NCI-H128 (cell line): ENCODE data around the gene CREBZF.
A peak's percentile ranks its signal among the peaks of the same experiment; 100 is the strongest.
"Not testable (repeated sequence)": the region's sequence is repeated elsewhere in the genome, so short reads cannot be mapped to it uniquely, and the experiment has no call there.

Experiments
- DNase-seq: peaks from one replicate; lab custom pipeline; 2025; ENCODE audit not compliant: unreplicated experiment; lab: John Stamatoyannopoulos, UW

The CREBZF gene

DNA sequence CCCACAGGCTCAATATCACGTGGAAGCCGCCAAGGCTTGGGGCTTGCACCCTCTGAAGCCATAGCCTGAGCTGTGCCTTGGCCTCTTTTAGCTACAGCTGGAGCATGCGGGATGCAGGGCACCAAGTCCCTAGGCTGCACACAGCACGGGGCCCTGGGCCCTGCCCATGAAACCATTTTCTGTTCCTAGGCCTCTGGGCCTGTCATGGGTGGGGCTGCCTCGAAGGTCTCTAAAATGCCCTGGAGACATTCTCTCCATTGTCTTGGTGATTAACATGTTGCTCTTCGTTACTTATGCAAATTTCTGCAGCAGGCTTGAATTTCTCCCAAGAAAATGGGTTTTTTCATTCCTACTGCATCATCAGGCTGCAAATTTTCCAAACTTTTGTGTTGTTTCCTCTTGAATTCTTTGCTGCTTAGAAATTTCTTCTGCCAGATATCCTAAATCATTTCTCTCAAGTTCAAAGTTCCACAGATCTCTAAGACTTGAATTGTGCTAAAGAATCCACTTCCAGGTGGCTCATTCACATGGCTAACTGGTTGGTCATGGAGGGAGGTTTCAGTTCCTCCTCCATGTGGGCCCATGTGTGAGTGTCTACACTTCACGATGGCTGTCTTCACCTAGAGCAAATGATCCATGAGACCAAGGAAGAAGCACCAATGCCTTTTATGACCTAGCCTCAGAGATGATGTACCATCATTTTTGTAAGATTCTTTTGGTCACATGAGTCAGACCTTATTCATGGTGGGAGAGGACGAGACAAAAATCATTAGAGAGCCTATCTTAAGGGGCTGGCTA, 7.4 kb upstream of the CREBZF start:
- no peak for DNase-seq

- DNase-seq: not testable (repeated sequence)
Measured at GRCh38 chr11:85670949-85671663, 6.2 kb upstream of the CREBZF start.

- DNase-seq: no peak
Measured at GRCh38 chr11:85668157-85668556, 3.2 kb upstream of the CREBZF start.

GRCh38 chr11:85666687-85667086, 1.8 kb upstream of the CREBZF start:
- no peak for DNase-seq

GRCh38 chr11:85665733-85666132, 804 bp upstream of the CREBZF start:
- no peak for DNase-seq

GRCh38 chr11:85663753-85664614, 945 bp downstream of the CREBZF start:
- DNase-seq: peak; percentile 32

DNA sequence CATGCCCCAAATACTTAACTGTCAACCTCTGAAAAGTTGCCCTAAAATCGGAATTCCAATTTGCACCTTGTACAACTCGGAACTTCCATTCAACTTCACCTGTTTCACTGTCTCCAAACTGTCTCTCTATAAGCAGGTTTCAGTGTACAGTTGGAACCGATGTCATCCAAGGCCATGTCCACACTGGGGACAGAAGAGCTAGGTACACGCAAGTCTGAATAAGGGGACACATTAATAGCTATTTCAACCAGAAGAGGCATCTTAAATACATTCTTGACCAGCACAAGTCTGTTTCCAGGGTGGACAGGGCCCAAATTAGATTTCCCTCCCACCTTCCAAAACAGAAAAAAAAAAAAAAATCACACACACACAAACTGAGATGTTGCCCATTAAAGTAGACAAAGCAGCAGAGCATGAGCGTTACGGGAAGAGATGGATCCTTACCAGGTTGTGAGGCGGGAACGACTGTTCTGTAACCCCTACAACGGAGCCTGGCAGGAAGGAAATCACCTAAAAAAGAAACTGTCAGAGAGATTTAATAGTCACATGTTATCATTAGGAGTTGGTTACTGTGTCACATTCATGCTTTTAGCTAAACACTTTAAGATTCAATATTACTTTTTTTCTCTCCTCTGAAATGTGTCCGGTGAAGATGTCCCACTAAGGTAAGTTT, 1.7 kb downstream of the CREBZF start:
- DNase-seq: no peak

GRCh38 chr11:85661972-85662664, 2.8 kb downstream of the CREBZF start:
- no peak for DNase-seq

DNA sequence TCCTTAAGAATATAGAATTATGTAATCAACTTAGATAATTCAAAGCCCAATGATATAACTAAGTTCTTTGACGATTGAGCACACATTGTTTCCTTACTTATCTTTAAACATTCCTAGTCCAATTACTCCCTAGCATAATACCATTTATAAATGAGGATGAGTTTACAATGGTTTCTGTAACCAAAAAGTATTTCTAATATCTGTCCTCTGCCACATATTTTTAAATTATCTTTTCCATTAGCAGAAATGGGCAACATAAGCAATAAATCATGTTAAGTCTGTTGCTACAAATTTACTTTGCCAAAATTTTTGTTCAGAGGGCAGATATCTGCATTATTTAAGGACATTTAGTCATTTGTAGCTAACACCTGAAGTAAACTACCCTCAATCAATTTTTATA, 6.7 kb downstream of the CREBZF start:
- DNase-seq: no peak

DNA sequence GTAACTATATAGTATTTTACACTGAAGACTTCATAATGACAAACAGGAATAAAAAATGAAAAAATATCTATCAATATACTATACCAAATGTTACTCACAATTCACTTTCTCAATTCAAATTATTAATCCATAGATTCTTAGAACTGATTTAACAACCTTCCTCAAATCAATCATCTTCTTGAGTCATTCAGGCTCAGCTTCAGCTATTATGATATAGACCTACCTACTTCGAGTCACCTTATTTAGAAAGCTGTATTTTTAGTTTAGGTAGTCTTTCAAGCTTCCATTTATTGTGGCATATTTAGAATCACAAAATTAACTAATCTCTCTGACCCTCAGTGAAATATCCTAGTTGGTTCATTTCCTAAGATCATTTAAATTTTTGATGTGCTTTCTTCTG, 8.2 kb downstream of the CREBZF start:
- no peak for DNase-seq

DNA sequence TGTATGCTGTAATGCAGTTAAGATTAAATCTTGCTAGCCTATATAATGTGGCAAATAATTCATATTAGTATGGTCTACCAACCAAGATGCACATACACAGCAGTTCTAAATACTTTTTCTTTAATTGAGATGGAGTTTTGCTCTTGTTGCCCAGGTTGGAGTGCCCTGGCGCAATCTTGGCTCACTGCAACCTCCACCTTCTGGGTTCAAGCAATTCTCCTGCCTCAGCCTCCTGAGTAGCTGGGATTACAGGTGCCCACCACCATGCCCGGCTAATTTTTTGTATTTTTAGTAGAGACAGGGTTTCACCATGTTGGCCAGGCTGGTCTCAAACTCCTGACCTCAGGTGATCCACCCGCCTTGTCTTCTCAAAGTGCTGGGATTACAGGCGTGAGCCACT, 10.6 kb downstream of the CREBZF start:
- not testable (repeated sequence) for DNase-seq

DNA sequence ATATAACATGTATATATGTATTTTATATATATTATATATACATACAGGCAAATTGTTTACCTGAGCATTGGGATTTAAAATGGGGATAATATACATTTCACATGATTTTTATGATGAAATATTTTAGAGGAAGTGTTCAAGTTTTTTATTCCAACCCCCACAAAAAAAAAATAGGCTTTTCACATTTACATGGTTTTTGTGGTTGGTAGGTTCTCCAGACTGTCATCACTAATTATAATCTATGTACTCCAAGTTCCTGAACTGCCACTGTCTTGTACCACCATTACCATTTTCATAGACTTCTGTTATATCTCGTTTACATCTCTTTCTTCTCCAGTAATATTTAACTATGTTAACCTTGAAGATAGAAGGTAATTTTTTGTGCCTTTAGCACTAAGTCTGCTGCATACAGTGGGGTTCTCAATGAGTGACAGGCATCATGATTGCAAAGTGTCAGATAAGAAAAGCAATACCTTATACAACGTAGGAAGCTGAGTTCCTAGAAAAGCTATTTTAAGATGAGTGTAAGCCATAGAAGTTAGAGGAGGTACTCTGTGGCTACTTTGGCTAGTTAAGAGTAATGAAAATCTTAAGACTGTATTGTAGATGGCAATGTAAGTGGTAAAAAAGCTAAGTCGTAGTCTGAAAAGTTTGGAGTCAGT, 12.0 kb downstream of the CREBZF start:
- no peak for DNase-seq

- DNase-seq: no peak
Measured at GRCh38 chr11:85651118-85651517, 13.8 kb downstream of the CREBZF start.

GRCh38 chr11:85647604-85648299, 17.2 kb downstream of the CREBZF start, which contains the start of gene TMEM126A:
Gene TMEM126A (plus strand): TSS chr11:85647967. CDS start chr11:85650256, 2,289 bp downstream.
- peak; percentile 66 for DNase-seq

- DNase-seq: no peak
Measured at GRCh38 chr11:85647078-85647477, 17.9 kb downstream of the CREBZF start.

GRCh38 chr11:85643191-85643614, 21.7 kb downstream of the CREBZF start:
- DNase-seq: no peak

DNA sequence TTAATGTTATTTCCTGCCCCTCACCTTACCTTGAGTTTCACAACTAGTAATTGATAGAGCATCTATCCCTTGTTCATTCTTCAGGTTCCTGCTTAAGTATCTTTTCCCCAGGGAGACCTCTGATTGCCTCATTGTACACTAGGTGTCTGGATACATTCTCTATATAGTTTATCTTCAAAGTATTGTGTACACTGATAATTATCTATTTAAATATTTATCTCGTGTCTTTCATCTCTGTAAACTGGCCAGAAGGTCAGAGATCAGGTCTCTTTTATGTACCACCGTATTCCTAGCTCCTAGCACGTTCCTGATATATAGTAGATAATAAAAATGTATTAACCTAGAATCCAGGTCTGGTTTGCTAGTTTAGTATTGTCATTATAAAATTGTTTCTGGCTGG, 30.2 kb downstream of the CREBZF start:
- no peak for DNase-seq

DNA sequence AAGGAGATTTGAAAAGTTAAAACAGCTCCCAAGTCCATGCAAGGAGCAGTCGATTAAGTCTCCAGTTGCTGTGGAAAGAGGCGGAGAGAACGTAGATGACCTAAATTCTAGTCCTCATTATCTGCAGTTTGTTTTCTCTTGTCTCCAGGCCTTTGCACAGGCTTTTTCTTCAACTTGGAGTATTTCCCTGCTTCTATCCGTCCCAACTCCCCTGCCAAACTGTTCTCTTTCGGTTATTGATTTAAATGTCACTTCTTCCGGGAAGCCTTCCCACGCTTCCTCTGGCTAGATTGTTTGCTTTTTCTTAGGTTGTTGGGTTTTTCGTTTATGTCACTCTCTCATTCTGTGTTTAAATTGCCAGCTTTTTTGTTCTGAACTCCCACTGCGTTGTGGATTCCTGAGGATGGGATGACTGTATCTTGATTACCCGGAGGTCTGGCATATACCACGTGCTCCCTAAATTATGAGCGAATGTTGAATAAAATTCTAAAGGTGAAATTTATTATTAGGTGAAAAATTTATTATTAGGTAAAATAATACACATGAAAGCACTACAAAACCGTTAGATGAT, 36.1 kb downstream of the CREBZF start:
- no peak for DNase-seq
